WTC11 (cell line): Measurements from ENCODE around the gene USP8. TPM values are rescaled to one million over a fixed set of nuclear protein-coding genes. Genes with fewer than 3 reads are reported as not detected.
A peak's percentile ranks its signal among the peaks of the same experiment; 100 is the strongest.

Experiments used
- ATAC-seq: fragments of 200-7000 bp; cut with Tn5 transposase; 2 replicates; pipeline ENCODE4 v1.10.0; 2021; ENCODE audit warnings: mild to moderate bottlenecking, moderate library complexity
- Bru-seq: library from RNA; stranded (reverse); fragments of 400-500 nt; gene quantifications from one replicate; lab custom pipeline; 2021; lab: Mats Ljungman, UMichigan
- CTCF ChIA-PET: fragments of 300-600 bp; sonication (Branson Sonifier 250); formaldehyde crosslinking; loops from one replicate; lab custom pipeline; 2021; ENCODE audit warnings: antibody characterized with exemption; lab: Charles Lee
- POLR2A ChIA-PET: fragments of 350-600 bp; sonication (Branson Sonifier 250); formaldehyde crosslinking; loops from one replicate; lab custom pipeline; 2021; ENCODE audit warnings: antibody characterized with exemption; lab: Charles Lee
- DNase-seq: peaks from one replicate; pipeline ENCODE4 v3.0.0; 2021; ENCODE audit warnings: low spot score
- H3K27ac Mint-ChIP-seq: 2 replicates; pipeline ENCODE4 v1.8.0; 2021; ENCODE audit warnings: mixed read lengths
- H3K27me3 Mint-ChIP-seq: 2 replicates; pipeline ENCODE4 v1.8.0; 2021; ENCODE audit warnings: low read depth, mild to moderate bottlenecking, moderate library complexity, mixed read lengths
- H3K36me3 Mint-ChIP-seq: 2 replicates; pipeline ENCODE4 v1.8.0; 2021; ENCODE audit warnings: mixed read lengths
- H3K4me1 Mint-ChIP-seq: 2 replicates; pipeline ENCODE4 v1.8.0; 2022; ENCODE audit warnings: mixed read lengths
- H3K4me3 Mint-ChIP-seq: 2 replicates; pipeline ENCODE4 v1.8.0; 2021; ENCODE audit warnings: mild to moderate bottlenecking, moderate library complexity, mixed read lengths
- H3K9me3 Mint-ChIP-seq: 2 replicates; pipeline ENCODE4 v1.8.0; 2021; ENCODE audit warnings: mixed read lengths
- ATF3 ChIP-seq: sonication (generic); formaldehyde crosslinking; conservative IDR thresholded peaks from 2 replicates; pipeline ENCODE4 v1.8.1; 2022; ENCODE audit warnings: mild to moderate bottlenecking, missing genetic modification reagents
- CREB1 ChIP-seq: sonication (generic); formaldehyde crosslinking; IDR thresholded peaks from 2 replicates; pipeline ENCODE4 v1.8.0; 2023; ENCODE audit warnings: mild to moderate bottlenecking, missing genetic modification reagents
- CREM ChIP-seq: sonication (generic); formaldehyde crosslinking; IDR thresholded peaks from 2 replicates; pipeline ENCODE4 v1.8.1; 2022; ENCODE audit warnings: mild to moderate bottlenecking, missing genetic modification reagents, moderate library complexity
- ETV6 ChIP-seq: sonication (generic); formaldehyde crosslinking; IDR thresholded peaks from 2 replicates; pipeline ENCODE4 v1.8.1; 2022; ENCODE audit warnings: mild to moderate bottlenecking, missing genetic modification reagents
- GABPB1 ChIP-seq: sonication (generic); formaldehyde crosslinking; IDR thresholded peaks from 2 replicates; pipeline ENCODE4 v1.8.1; 2023; ENCODE audit warnings: mild to moderate bottlenecking, missing genetic modification reagents
- KAT7 ChIP-seq: sonication (generic); formaldehyde crosslinking; IDR thresholded peaks from 2 replicates; pipeline ENCODE4 v1.8.1; 2023; ENCODE audit warnings: missing genetic modification reagents, mild to moderate bottlenecking, borderline replicate concordance
- MXD4 ChIP-seq: fragments of 250-450 bp; sonication (Bioruptor Pico); IDR thresholded peaks from 2 replicates; pipeline ENCODE4 v1.8.0; 2021; ENCODE audit warnings: mild to moderate bottlenecking, moderate library complexity, borderline replicate concordance
- RORB ChIP-seq: fragments of 250-450 bp; sonication (Bioruptor Pico); IDR thresholded peaks from 2 replicates; pipeline ENCODE4 v1.9.0; 2021; ENCODE audit warnings: mild to moderate bottlenecking
- SMAD3 ChIP-seq: sonication (generic); formaldehyde crosslinking; IDR thresholded peaks from 2 replicates; pipeline ENCODE4 v1.8.0; 2022; ENCODE audit warnings: missing genetic modification reagents, mild to moderate bottlenecking, borderline replicate concordance
- SP1 ChIP-seq: sonication (generic); formaldehyde crosslinking; conservative IDR thresholded peaks from 2 replicates; pipeline ENCODE4 v1.8.1; 2022; ENCODE audit warnings: missing genetic modification reagents
- STAT6 ChIP-seq: sonication (generic); formaldehyde crosslinking; conservative IDR thresholded peaks from 2 replicates; pipeline ENCODE4 v1.8.1; 2023; ENCODE audit warnings: mild to moderate bottlenecking, low read depth, missing genetic modification reagents, moderate library complexity
- TCF7 ChIP-seq: sonication (generic); formaldehyde crosslinking; IDR thresholded peaks from 2 replicates; pipeline ENCODE4 v1.8.0; 2022; ENCODE audit warnings: mild to moderate bottlenecking, low read depth, missing genetic modification reagents, moderate library complexity
- TEAD1 ChIP-seq: sonication (generic); formaldehyde crosslinking; IDR thresholded peaks from 2 replicates; pipeline ENCODE4 v1.8.0; 2022; ENCODE audit warnings: mild to moderate bottlenecking, missing genetic modification reagents
- TEAD4 ChIP-seq: sonication (generic); formaldehyde crosslinking; IDR thresholded peaks from 2 replicates; pipeline ENCODE4 v1.8.0; 2022; ENCODE audit warnings: mild to moderate bottlenecking, missing genetic modification reagents
- ZNF219 ChIP-seq: sonication (generic); formaldehyde crosslinking; IDR thresholded peaks from 2 replicates; pipeline ENCODE4 v1.8.0; 2023; ENCODE audit warnings: missing genetic modification reagents, mild to moderate bottlenecking, borderline replicate concordance
- ZNF232 ChIP-seq: sonication (generic); formaldehyde crosslinking; IDR thresholded peaks from 2 replicates; pipeline ENCODE4 v1.8.0; 2022; ENCODE audit warnings: mild to moderate bottlenecking, missing genetic modification reagents
- ZNF281 ChIP-seq: sonication (generic); formaldehyde crosslinking; IDR thresholded peaks from 2 replicates; pipeline ENCODE4 v1.8.0; 2023; ENCODE audit warnings: mild to moderate bottlenecking, missing genetic modification reagents
- long read RNA-seq, 3 experiments: library from RNA in 1 of 3; library from capped mRNA in 1 of 3; library from polyadenylated mRNA in 1 of 3; unstranded in 2 of 3; stranded (forward) in 1 of 3; transcript quantifications; one replicate each; pipeline ENCODE4 v2.0.0, GENCODE V29; 2021
- total RNA-seq: library from RNA; stranded (reverse); gene quantifications from 3 replicates; pipeline ENCODE4 v1.2.3, GENCODE V29; 2021
- TF ChIP-seq, protein P1 (sequence below): sonication (generic); formaldehyde crosslinking; IDR thresholded peaks from 2 replicates; pipeline ENCODE4 v1.8.1; 2023; ENCODE audit warnings: mild to moderate bottlenecking, missing genetic modification reagents
- TF ChIP-seq, protein P2 (sequence below): sonication (generic); formaldehyde crosslinking; IDR thresholded peaks from 2 replicates; pipeline ENCODE4 v1.8.1; 2023; ENCODE audit warnings: mild to moderate bottlenecking, moderate library complexity, missing genetic modification reagents
- TF ChIP-seq, protein P3 (sequence below): sonication (generic); formaldehyde crosslinking; IDR thresholded peaks from 2 replicates; pipeline ENCODE4 v1.8.0; 2023; ENCODE audit warnings: missing genetic modification reagents, mild to moderate bottlenecking, borderline replicate concordance

The USP8 gene
- 56.4 to 63.7 TPM (median 59.4 TPM) in 3 replicates for total RNA-seq
- percentile 80 among the genes with signal in this experiment for Bru-seq, nascent RNA
- long read RNA-seq, experiment 1, full-length matches to known transcripts = 118 of 286 reads
- long read RNA-seq, experiment 1, partial matches to known transcripts = 29 of 286 reads
- long read RNA-seq, experiment 1, other reads (novel, unspliced or antisense) = 139 of 286 reads
- long read RNA-seq, experiment 2, full-length matches to known transcripts = 9 of 58 reads
- long read RNA-seq, experiment 2, partial matches to known transcripts = 27 of 58 reads
- long read RNA-seq, experiment 2, other reads (novel, unspliced or antisense) = 22 of 58 reads
- long read RNA-seq, experiment 3, partial matches to known transcripts = 27 of 36 reads
- long read RNA-seq, experiment 3, other reads (novel, unspliced or antisense) = 9 of 36 reads

GRCh38 chr15:50424066-50424890, at the start of gene USP8:
TSS of gene USP8 (plus strand) at chr15:50424405. CDS start at chr15:50439074, 14,669 bp downstream.
- peak; percentile 99 for DNase-seq
- CTCF ChIA-PET = interaction anchor here (0.7 kb wide), 1 partner anchor 9 kb away, joined by 4 read pairs; no protein-coding TSS in a partner anchor
- no peaks in the 10 kb centered on the region for H3K27me3 Mint-ChIP-seq
- peak within 1 kb of the TSS; percentile 95 for H3K4me3 Mint-ChIP-seq
- peaks cover 14% of the 10 kb centered on the region for H3K4me1 Mint-ChIP-seq
- peak within 1 kb of the TSS; percentile 96 for H3K27ac Mint-ChIP-seq
- POLR2A ChIA-PET = interaction anchor here (0.5 to 1.0 kb wide), 7 partner anchors 42 to 1548 kb away, joined by 3 to 7 read pairs (median 3); no protein-coding TSS in a partner anchor
- 0 out of 2 replicates have a peak, but pooled peaks cover 3% of the 10 kb centered on the region for H3K36me3 Mint-ChIP-seq
- H3K9me3 Mint-ChIP-seq = no peaks in the 10 kb centered on the region
- peak; percentile 100 for ATAC-seq
- 0 out of 2 replicates have a peak, but pooled peaks have one; percentile 49 for TF ChIP-seq CREB1
- TF ChIP-seq RORB (CRISPR knock-in tag) = no peak
- TF ChIP-seq, protein P1, sequence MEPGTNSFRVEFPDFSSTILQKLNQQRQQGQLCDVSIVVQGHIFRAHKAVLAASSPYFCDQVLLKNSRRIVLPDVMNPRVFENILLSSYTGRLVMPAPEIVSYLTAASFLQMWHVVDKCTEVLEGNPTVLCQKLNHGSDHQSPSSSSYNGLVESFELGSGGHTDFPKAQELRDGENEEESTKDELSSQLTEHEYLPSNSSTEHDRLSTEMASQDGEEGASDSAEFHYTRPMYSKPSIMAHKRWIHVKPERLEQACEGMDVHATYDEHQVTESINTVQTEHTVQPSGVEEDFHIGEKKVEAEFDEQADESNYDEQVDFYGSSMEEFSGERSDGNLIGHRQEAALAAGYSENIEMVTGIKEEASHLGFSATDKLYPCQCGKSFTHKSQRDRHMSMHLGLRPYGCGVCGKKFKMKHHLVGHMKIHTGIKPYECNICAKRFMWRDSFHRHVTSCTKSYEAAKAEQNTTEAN = no peak
- TF ChIP-seq MXD4 = no peak
- no peak for TF ChIP-seq ATF3 (CRISPR knock-in tag)
- peak; percentile 73; the same call in 1 of the 2 replicates for TF ChIP-seq SMAD3
- TF ChIP-seq GABPB1 (CRISPR knock-in tag) = peak; percentile 17; the same call in 1 of the 2 replicates
- no peak for TF ChIP-seq ZNF219
- TF ChIP-seq, protein P2, sequence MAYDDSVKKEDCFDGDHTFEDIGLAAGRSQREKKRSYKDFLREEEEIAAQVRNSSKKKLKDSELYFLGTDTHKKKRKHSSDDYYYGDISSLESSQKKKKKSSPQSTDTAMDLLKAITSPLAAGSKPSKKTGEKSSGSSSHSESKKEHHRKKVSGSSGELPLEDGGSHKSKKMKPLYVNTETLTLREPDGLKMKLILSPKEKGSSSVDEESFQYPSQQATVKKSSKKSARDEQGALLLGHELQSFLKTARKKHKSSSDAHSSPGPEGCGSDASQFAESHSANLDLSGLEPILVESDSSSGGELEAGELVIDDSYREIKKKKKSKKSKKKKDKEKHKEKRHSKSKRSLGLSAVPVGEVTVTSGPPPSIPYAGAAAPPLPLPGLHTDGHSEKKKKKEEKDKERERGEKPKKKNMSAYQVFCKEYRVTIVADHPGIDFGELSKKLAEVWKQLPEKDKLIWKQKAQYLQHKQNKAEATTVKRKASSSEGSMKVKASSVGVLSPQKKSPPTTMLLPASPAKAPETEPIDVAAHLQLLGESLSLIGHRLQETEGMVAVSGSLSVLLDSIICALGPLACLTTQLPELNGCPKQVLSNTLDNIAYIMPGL (CRISPR knock-in tag) = 0 out of 2 replicates have a peak, but pooled peaks have one; percentile 57
- 0 out of 2 replicates have a peak, but pooled peaks have one; percentile 24 for TF ChIP-seq KAT7 (CRISPR knock-in tag)
- peak; percentile 96 for TF ChIP-seq CREM
- TF ChIP-seq, protein P3, sequence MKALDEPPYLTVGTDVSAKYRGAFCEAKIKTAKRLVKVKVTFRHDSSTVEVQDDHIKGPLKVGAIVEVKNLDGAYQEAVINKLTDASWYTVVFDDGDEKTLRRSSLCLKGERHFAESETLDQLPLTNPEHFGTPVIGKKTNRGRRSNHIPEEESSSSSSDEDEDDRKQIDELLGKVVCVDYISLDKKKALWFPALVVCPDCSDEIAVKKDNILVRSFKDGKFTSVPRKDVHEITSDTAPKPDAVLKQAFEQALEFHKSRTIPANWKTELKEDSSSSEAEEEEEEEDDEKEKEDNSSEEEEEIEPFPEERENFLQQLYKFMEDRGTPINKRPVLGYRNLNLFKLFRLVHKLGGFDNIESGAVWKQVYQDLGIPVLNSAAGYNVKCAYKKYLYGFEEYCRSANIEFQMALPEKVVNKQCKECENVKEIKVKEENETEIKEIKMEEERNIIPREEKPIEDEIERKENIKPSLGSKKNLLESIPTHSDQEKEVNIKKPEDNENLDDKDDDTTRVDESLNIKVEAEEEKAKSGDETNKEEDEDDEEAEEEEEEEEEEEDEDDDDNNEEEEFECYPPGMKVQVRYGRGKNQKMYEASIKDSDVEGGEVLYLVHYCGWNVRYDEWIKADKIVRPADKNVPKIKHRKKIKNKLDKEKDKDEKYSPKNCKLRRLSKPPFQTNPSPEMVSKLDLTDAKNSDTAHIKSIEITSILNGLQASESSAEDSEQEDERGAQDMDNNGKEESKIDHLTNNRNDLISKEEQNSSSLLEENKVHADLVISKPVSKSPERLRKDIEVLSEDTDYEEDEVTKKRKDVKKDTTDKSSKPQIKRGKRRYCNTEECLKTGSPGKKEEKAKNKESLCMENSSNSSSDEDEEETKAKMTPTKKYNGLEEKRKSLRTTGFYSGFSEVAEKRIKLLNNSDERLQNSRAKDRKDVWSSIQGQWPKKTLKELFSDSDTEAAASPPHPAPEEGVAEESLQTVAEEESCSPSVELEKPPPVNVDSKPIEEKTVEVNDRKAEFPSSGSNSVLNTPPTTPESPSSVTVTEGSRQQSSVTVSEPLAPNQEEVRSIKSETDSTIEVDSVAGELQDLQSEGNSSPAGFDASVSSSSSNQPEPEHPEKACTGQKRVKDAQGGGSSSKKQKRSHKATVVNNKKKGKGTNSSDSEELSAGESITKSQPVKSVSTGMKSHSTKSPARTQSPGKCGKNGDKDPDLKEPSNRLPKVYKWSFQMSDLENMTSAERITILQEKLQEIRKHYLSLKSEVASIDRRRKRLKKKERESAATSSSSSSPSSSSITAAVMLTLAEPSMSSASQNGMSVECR (CRISPR knock-in tag) = 0 out of 2 replicates have a peak, but pooled peaks have one; percentile 55
- TF ChIP-seq TEAD1 (CRISPR knock-in tag) = 0 out of 2 replicates have a peak, but pooled peaks have one; percentile 40
- 0 out of 2 replicates have a peak, but pooled peaks have one; percentile 49 for TF ChIP-seq ZNF281
- TF ChIP-seq ETV6 (CRISPR knock-in tag) = peak; percentile 75; the same call in 1 of the 2 replicates
- TF ChIP-seq TCF7 (CRISPR knock-in tag) = no peak
- TF ChIP-seq SP1 (CRISPR knock-in tag) = peak; percentile 97
- peak; percentile 69; the same call in 1 of the 2 replicates for TF ChIP-seq ZNF232
- no peak for TF ChIP-seq TEAD4 (CRISPR knock-in tag)
- TF ChIP-seq STAT6 (CRISPR knock-in tag) = no peak
